HEK293T (cell line): Measurements from ENCODE around the gene RRAS.

ENCODE experiments used
- ARNT ChIP-seq: fragments of 450-650 bp; IDR thresholded peaks from 2 replicates; pipeline ENCODE4 v1.6.1; 2017; ENCODE audit warnings: mild to moderate bottlenecking
- ELF4 ChIP-seq: fragments of 450-650 bp; IDR thresholded peaks from 2 replicates; pipeline ENCODE4 v1.6.1; 2017; ENCODE audit warnings: antibody characterized with exemption
- FOXK2 ChIP-seq: fragments of 450-650 bp; IDR thresholded peaks from 2 replicates; pipeline ENCODE4 v1.6.1; 2016; ENCODE audit warnings: mild to moderate bottlenecking
- FOXM1 ChIP-seq: fragments of 450-650 bp; IDR thresholded peaks from 2 replicates; pipeline ENCODE4 v1.6.1; 2017; ENCODE audit warnings: mild to moderate bottlenecking, borderline replicate concordance
- NFRKB ChIP-seq: fragments of 450-650 bp; IDR thresholded peaks from 2 replicates; pipeline ENCODE4 v1.6.1; 2016; ENCODE audit warnings: mild to moderate bottlenecking, moderate library complexity
- SUZ12 ChIP-seq: fragments of 450-650 bp; IDR thresholded peaks from 2 replicates; pipeline ENCODE4 v1.6.1; 2016; ENCODE audit warnings: mild to moderate bottlenecking
- TARDBP ChIP-seq: fragments of 450-650 bp; IDR thresholded peaks from 2 replicates; pipeline ENCODE4 v1.6.1; 2016
- ZNF384 ChIP-seq: fragments of 450-650 bp; IDR thresholded peaks from 2 replicates; pipeline ENCODE4 v1.6.1; 2016

- no peak for TF ChIP-seq FOXK2
- TF ChIP-seq ELF4 = no peak
- TF ChIP-seq NFRKB = no peak
- no peak for TF ChIP-seq ARNT
- TF ChIP-seq FOXM1 = no peak
- TF ChIP-seq SUZ12 = no peak
- TF ChIP-seq ZNF384 = no peak
- no peak for TF ChIP-seq TARDBP
Observed at GRCh38 chr19:49643466-49643865, 3.5 kb upstream of the RRAS start.
